Prostate gland (tissue), 2 donors: ENCODE data around the gene HTR3C.

ENCODE experiments used
- POLR2AphosphoS5 ChIP-seq: sonication (generic); formaldehyde crosslinking; IDR thresholded peaks from one replicate; pipeline ENCODE4 v1.6.1; 2017; ENCODE audit warnings: antibody characterized with exemption
- TF ChIP-seq, protein P1 (sequence below), 4 experiments: fragments of 200-600 bp in 2 of 4; fragments of 450-650 bp in 2 of 4; sonication (generic) in 2 of 4; IDR thresholded peaks; 1 replicate in 3 of 4; 2 replicates in 1 of 4; pipeline ENCODE4 v1.5.1; 2016 to 2019; ENCODE audit warnings: antibody characterized with exemption in 4 of 4, mild to moderate bottlenecking in 2 of 4, moderate library complexity in 2 of 4

DNA sequence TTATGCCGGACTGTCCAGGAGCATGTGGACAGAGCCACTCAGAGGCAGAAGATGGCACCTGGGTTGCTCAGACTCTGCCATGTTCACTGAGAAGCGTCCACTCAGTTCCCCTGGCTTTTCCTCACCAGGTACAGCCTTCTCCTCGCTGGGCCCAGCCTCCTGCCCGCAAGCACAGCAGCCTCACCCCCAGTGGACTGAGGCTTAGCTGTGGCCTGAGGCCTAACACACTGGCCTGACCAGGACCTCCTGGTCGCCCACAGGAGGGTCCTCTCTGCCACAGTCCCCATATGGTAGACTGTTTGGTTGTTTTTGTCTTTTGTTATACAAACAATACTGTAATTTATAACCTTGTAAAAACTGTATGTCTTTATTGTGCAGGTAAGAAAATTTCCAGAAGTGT is 15.5 kb downstream of the HTR3C start:
- TF ChIP-seq, protein P1, sequence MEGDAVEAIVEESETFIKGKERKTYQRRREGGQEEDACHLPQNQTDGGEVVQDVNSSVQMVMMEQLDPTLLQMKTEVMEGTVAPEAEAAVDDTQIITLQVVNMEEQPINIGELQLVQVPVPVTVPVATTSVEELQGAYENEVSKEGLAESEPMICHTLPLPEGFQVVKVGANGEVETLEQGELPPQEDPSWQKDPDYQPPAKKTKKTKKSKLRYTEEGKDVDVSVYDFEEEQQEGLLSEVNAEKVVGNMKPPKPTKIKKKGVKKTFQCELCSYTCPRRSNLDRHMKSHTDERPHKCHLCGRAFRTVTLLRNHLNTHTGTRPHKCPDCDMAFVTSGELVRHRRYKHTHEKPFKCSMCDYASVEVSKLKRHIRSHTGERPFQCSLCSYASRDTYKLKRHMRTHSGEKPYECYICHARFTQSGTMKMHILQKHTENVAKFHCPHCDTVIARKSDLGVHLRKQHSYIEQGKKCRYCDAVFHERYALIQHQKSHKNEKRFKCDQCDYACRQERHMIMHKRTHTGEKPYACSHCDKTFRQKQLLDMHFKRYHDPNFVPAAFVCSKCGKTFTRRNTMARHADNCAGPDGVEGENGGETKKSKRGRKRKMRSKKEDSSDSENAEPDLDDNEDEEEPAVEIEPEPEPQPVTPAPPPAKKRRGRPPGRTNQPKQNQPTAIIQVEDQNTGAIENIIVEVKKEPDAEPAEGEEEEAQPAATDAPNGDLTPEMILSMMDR (IDR thresholded peaks at IDR 0.05): no peak
- no peak for TF ChIP-seq POLR2AphosphoS5
